ENCODE data around the gene RB1.

DNA sequence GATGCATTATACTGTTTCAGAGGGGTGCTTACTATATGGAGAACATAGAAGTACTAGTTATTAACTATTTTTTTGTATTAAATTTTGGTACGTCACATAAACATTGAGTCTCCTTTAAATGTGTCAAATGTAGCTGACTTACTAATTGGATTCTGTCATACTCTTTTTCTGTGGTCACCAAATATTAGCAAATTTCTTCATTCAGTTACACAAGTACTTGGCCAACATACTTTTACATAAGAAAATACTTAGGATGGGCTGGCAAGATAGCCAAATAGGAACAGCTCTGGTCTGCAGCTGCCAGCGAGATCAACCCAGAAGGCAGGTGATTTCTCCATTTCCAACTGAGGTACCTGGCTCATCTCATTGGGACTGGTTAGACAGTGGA, 90.1 kb downstream of the RB1 start:
- TF ChIP-seq EZH2 (IDR thresholded peaks at IDR 0.05; ENCODE audit: insufficient read depth, poor library complexity, severe bottlenecking), result no peak
- no peak for TF ChIP-seq EZH2phosphoT487 (IDR thresholded peaks at IDR 0.05; ENCODE audit: insufficient read depth, low read depth)
